GM21515 (cell line): ENCODE measurements around the gene SF3B3.
"Not testable (repeated sequence)": the region's sequence is repeated elsewhere in the genome, so short reads cannot be mapped to it uniquely, and the experiment has no call there.

ENCODE experiments used
- ATAC-seq: cut with Tn5 transposase; IDR thresholded peaks from one replicate; pipeline ENCODE4 v1.9.1; 2021; ENCODE audit not compliant: unreplicated experiment

The SF3B3 gene

GRCh38 chr16:70510216-70510615, 13.4 kb upstream of the SF3B3 start:
- no peak for ATAC-seq

DNA sequence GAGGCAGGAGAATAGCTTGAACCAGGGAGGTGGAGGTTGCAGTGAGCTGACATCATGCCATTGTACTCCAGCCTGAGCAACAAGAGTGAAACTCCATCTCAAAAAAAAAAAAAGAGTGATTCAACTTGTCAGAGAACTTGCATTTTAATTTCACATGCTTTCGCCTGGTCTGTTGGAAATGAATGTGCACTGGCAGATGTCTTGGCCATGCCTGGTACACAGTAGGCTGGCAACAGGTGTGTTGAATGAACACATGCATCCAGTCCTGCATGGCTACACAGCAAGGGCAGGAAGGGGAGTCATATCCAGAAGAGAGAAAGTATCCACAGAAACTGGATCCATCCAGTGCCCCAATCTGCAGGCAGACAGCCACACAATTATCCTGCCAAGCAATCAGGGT, 11.8 kb upstream of the SF3B3 start:
- ATAC-seq, result no peak

- ATAC-seq, result no peak
Observed at GRCh38 chr16:70512456-70512855, 11.2 kb upstream of the SF3B3 start.

DNA sequence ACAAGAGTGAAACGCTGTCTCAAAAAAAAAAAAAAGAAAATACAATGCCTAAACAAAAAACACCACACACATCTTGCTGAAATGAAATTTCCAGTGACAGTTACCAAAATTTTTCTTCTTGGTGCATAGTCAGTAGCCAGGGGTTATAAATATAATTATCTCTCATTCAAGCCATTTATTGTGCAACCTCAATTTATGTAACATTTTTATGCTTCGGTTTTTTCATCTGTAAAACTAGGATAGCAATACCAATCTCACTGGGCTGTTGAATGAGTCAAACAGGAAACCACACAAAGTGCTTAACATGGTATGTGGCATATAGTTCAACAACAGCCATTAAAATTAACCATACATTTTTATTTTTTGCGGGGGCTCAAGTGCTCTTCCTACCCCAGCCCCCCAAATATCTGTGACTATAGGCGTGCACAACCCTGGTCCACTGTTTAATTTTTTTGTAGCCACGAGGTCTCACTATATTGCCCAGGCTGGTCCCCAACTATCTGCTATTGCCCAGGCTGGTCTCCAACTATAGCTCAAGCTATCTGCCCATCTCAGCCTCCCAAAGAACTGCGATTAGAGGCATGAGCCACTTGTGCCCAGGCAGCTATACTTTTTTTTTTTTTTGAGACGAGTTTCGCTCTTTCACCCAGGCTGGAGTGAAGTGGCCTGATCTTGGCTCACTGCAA, 2.9 kb upstream of the SF3B3 start:
- ATAC-seq, result no peak

DNA sequence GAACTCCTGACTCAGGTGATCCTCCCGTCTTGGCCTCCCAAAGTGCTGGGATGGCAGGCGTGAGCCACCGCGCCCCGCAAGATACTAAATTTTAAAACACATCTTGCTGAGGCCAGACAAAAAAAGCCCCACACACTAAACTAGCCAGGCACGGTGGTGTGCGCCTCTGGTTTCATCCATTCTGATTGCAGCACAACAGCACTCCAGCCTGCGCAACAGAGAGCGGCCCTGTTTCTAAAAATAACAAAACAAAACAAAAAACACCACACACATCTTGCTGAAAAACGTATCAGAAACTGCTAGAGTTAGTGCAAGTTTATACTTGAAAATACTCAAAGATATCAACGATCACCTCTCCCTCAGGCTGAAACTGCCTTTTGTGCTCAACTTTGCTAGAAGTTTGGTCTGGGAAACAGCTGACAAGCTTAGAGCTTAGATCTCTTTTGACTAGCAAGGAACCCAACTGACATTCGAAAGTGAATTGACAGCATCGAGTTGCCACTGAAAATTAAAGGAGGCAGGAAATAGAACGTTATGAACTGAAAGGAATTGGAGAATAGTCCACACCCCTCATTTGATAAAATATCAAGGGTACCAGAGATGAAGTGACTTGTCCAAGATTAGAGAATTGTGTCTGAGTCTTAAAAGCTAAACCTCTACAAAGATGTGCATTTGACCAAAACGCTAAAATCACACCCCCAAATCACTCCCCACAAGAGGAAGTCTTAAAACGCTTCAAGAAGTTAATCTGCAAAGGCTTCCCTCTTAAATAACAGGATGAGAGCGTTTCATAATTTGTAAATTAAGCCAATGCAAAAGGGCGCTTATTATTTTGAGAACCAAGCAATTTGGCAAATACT, 1.2 kb upstream of the SF3B3 start:
- ATAC-seq, result no peak

- peak; percentile 66 for ATAC-seq
Observed at GRCh38 chr16:70523076-70523742, 407 bp upstream of the SF3B3 start, which contains the start of gene COG4. COG4 (minus strand) TSS chr16:70523554; CDS start chr16:70523543, 11 bp downstream.

DNA sequence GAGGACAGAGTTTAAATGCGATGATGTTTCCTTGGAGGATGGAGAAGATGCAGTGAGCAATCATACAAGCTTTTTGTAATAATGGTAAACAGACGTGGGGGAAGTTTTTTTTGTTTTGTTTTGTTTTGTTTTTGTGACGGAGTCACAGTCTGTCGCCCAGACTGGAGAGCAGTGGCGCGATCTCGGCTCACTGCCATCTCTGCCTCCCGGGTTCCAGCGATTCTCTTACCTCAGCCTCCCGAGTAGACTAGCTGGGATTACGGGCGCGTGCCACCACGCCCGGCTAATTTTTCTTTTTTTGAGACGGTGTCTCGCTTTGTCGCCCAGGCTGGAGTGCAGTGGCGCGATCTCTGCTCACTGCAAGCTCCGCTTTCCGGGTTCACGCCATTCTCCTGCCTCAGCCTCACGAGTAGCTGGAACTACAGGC, 796 bp downstream of the SF3B3 start:
- not testable (repeated sequence) for ATAC-seq

DNA sequence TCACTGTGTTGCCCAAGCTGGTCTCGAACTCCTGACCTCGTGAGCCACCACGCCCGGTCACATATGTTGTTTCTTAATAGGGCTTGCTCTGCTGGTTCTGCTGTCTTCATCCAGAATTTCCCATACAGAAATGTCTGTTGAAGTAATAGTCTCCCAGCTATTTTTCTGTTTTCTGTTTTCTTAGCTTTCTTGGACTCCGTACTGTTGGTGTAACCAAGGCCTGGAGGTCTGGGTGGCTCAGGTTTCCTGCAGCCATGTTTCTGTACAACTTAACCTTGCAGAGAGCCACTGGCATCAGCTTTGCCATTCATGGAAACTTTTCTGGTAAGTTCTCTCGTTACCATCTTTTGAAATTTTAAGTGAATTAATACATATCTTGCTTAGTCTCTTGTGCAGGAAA, 2.8 kb downstream of the SF3B3 start:
- ATAC-seq, result no peak

DNA sequence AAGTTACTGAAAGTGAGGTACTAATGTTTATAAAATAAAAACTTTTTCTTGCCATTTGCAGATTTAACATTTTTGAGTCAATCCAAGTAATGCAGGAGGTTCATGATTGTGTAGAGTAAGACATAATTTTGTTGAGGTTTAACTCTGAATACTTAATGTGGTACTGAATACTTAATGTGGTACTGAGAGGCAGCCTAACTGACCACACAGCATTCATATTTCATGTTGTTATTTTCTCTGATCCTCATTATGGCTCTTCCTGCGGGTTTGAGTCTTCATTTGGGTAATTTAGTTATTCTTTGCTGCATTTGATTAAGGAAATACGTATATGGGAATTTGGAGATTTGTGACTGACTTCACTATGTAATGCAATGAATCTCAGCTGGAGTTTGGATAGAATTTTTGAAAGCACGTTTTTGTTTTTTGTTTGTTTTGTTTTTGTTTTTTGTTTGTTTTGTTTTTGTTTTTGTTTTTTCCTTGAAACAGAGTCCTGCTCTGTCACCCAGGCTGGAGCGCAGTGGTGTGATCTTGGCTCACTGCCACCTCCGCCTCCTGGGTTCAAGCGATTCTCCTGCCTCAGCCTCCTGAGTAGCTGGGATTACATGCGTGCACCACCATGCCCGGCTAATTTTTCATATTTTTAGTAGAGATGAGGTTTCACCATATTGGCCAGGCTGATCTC, 3.8 kb downstream of the SF3B3 start:
- ATAC-seq, result no peak

- ATAC-seq, result no peak
Observed at GRCh38 chr16:70529051-70529777, 5.6 kb downstream of the SF3B3 start.

GRCh38 chr16:70529954-70530353, 6.3 kb downstream of the SF3B3 start:
- ATAC-seq, result not testable (repeated sequence)

DNA sequence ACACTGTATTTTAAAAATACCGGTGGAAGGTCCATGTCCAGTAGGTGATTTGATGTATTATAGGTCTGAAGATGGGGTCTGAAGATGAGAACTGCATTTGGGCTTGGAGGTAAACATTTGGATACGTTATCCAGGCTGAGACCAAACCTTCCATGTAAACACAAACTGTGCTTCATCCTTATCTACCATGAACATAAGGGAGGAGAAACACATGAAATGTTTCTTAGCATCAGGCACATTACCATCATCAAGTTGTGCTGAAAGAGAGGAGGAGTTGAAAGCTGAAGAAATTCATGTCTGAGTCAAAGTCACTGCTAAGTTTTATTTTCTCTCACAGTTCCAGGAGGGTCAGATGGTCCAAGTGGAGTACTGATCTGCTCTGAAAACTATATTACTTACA, 11.4 kb downstream of the SF3B3 start:
- no peak for ATAC-seq

DNA sequence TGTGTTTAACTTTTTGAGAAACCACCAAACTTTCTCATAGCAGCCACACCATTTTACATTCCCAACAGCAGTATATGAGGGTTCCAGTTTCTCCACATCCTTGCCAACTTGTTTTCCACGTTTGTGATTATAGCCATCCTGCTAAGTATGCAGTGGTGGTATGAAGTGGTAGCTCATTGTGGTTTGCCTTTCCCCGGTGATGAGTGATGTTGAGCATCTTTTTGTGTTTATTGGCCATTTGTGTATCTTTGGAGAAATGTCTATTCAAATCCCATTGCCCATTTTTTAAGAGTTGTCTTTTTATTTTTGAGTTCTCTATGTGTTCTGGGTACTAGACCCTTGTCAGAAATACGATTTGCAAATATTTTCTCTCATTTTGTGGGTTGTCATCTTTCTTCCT, 17.4 kb downstream of the SF3B3 start:
- no peak for ATAC-seq

GRCh38 chr16:70544548-70544947, 20.9 kb downstream of the SF3B3 start:
- ATAC-seq, result no peak

GRCh38 chr16:70548936-70549335, 25.3 kb downstream of the SF3B3 start:
- ATAC-seq, result no peak

- ATAC-seq, result no peak
Observed at GRCh38 chr16:70550082-70550481, 26.5 kb downstream of the SF3B3 start.

- no peak for ATAC-seq
Observed at GRCh38 chr16:70551788-70552187, 28.2 kb downstream of the SF3B3 start.

DNA sequence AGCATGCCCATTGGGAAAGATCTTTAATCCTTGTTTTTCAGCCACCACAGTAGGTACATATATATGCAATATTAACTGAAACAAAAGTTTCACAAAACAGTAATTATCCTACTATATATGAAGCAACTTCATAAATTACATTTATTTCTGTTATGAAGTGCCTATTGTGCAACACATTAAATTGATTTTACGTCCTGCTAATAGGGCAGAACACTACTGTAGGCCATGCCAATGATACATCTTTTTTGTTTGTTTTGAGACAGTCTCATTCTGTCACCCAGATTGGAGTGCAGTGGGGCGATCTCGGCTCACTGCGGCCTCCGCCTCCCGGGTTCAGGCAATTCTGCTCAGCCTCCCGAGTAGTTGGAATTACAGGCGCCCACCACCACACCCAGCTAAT, 29.1 kb downstream of the SF3B3 start:
- ATAC-seq, result no peak

DNA sequence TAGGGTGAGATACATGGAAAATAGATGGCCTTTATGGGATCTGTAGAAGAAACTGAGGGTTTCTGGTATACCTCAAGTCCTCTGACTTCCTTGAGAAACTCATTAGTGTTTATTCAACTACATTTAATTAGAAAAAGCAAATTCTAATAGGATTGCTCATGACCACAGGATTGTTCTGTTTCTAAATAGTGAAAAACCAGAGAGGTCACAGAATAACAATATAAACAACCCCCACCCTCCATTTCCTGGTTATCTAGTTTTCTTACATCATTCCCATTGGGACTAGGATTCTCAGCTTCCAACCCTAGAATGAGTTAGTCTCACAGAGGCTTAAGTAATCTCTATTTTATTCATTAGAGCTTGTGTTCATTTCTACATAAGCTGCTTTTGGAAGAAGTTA, 30.0 kb downstream of the SF3B3 start:
- ATAC-seq, result no peak

DNA sequence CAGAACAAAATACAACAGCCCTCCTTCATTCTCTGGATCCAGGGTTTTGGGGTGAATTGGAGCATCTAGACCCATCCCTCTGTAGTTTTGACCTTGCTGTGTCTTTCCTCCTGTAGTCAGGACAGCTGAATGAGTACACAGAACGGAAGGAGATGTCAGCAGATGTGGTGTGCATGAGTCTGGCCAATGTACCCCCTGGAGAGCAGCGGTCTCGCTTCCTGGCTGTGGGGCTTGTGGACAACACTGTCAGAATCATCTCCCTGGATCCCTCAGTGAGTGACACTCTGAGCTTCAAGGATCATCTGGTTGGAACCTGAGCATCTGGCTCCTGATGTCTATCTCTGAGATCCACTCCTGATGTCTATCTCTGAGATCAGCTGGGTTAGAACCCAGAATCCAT, 32.4 kb downstream of the SF3B3 start:
- ATAC-seq, result no peak

DNA sequence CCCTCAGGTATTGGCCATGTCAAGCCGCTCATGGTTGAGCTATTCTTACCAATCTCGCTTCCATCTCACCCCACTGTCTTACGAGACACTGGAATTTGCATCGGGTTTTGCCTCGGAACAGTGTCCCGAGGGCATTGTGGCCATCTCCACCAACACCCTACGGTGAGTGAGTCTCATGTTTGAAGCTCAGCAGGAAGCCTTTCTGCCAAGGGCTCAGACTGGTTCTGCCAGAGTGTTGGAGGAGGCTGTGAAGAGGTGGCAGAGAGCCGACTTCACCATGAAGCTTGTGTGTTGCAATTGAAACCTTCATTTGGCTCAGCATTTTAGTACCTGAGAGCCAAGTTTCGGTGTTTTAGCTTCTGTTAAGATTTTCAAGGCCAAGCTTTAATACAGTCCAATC, 38.0 kb downstream of the SF3B3 start:
- no peak for ATAC-seq
